ENCODE results near the gene LTBP2. TPM values are rescaled to one million over a fixed set of nuclear protein-coding genes. Genes with fewer than 3 reads are reported as not detected.

LTBP2 gene
- total and polyA plus RNA-seq, 2 experiments from 2014 or later = 73.5 to 456 TPM

GRCh38 chr14:74652541-74652940 lies 40.5 kb upstream of the LTBP2 start:
- Histone ChIP-seq H3K4me3 (no peak overlapping the region), H3K9me2 (ENCODE audit: insufficient read depth) (no peaks in the 10 kb centered on the region), H3K4me1 (ENCODE audit: insufficient read depth) (peaks cover 89% of the 10 kb centered on the region), H4K20me1 (ENCODE audit: insufficient read depth) (no peaks in the 10 kb centered on the region), H3K27me3 (replicated peaks; ENCODE audit: insufficient read depth) (no peaks in the 10 kb centered on the region), H3K27ac (no peak overlapping the region), H3K9ac (no peak overlapping the region), H2AFZ (no peak overlapping the region), H3K79me2 (ENCODE audit: insufficient read depth) (no peaks in the 10 kb centered on the region), H3K9me3 (ENCODE audit: low read depth) (no peaks in the 10 kb centered on the region), H3F3A (ENCODE audit: insufficient read depth) (peaks cover 50% of the 10 kb centered on the region), H3K4me2 (ENCODE audit: unreplicated experiment) (no peak overlapping the region), H3K36me3 (ENCODE audit: low read depth) (no peaks in the 10 kb centered on the region)
- DNase-seq = no peak
- no peak for TF ChIP-seq EZH2phosphoT487 (IDR thresholded peaks at IDR 0.05; ENCODE audit: insufficient read depth, low read depth)
- in situ Hi-C loops (cut with MboI) = no loop called here
- 88 to 90% methylated on average over 4 of the region's 4 CpGs for WGBS, 2 experiments (ENCODE audit: low coverage in 1 of 2, low lambda C conversion rate in 2 of 2, missing lambda C conversion rate in 2 of 2)

DNA sequence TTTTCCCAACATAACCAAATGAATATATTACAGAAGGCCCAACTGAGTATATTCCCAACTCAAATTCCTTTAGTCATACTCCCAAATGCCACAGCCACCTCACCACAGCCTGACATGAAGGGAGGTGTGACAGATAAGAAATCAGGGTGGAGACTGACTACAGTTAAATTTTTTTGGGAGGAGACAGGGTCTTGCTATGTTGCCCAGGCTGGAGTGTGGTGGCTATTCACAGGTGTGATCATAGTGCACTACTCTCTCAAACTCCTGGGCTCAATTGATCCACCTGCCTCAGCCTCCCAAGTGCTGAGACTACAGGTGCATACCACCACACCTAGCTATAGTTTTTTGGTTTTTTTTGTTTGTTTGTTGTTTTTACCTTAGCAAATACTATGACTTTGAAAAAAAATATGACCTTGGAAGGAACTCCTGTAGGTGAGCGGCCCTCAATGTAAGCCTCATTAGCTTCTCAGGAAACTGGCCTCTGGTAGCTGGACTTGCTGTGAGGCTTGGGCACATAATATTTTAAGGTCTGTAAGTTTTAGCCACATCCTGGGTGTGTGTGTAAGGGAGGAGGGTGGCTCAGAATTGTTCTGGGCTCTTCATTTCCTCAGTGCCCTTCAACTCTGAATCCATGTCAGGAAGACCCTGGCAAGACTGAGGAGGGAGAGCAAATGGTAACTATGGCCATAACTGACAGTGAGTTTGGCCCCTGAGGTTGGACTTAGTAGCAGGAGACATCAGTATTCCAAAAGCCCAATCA lies 39.1 kb upstream of the LTBP2 start:
- Histone ChIP-seq H3F3A (ENCODE audit: insufficient read depth) (peaks cover 36% of the 10 kb centered on the region), H3K4me2 (ENCODE audit: unreplicated experiment) (no peak overlapping the region), H3K36me3 (ENCODE audit: low read depth) (no peaks in the 10 kb centered on the region), H3K9ac (no peak overlapping the region), H3K79me2 (ENCODE audit: insufficient read depth) (no peaks in the 10 kb centered on the region), H3K4me1 (ENCODE audit: insufficient read depth) (peaks cover 75% of the 10 kb centered on the region), H3K4me3 (no peak overlapping the region), H2AFZ (no peak overlapping the region), H3K9me3 (ENCODE audit: low read depth) (no peaks in the 10 kb centered on the region), H3K27ac (no peak overlapping the region), H3K27me3 (replicated peaks; ENCODE audit: insufficient read depth) (no peaks in the 10 kb centered on the region), H3K9me2 (ENCODE audit: insufficient read depth) (no peaks in the 10 kb centered on the region), H4K20me1 (ENCODE audit: insufficient read depth) (no peaks in the 10 kb centered on the region)
- in situ Hi-C loops (cut with MboI) = no loop called here
- no peak for DNase-seq
- no peak for TF ChIP-seq EZH2phosphoT487 (IDR thresholded peaks at IDR 0.05; ENCODE audit: insufficient read depth, low read depth)
- TF ChIP-seq EZH2 (IDR thresholded peaks at IDR 0.05; ENCODE audit: insufficient read depth, poor library complexity, severe bottlenecking) = no peak
- WGBS, 2 experiments (ENCODE audit: low coverage in 1 of 2, low lambda C conversion rate in 2 of 2, missing lambda C conversion rate in 2 of 2) = 97 to 100% methylated on average over 1 of the region's 1 CpG

DNA sequence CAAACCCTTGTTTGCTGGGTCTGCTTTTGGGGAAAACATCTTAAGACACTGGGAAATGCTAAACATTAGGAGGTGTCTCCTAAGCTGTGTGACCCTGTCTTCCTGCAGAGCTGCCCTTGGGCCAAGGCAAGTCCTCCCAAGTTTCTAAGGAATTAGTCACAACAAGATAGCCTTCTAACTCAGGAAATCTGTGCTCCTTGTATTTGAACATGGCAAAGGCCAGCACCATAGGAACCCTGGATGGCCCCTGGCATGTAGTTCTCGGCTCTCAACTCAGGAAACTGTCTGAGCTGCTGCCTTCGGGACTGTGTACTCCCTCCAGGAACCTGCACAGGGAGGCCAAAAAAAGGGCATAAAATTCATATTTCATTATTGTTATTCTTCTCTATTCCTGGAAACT lies 37.6 kb upstream of the LTBP2 start:
- Histone ChIP-seq H3K4me3 (peak overlapping the region; percentile 2; the same call in 1 of the 2 replicates), H3K27ac (peak overlapping the region; percentile 1; the same call in 1 of the 2 replicates), H3K9ac (no peak overlapping the region), H3K4me2 (ENCODE audit: unreplicated experiment) (peak overlapping the region; percentile 38), H3K36me3 (ENCODE audit: low read depth) (no peaks in the 10 kb centered on the region), H3F3A (ENCODE audit: insufficient read depth) (peaks cover 21% of the 10 kb centered on the region), H4K20me1 (ENCODE audit: insufficient read depth) (no peaks in the 10 kb centered on the region), H3K9me3 (ENCODE audit: low read depth) (no peaks in the 10 kb centered on the region), H3K27me3 (replicated peaks; ENCODE audit: insufficient read depth) (no peaks in the 10 kb centered on the region), H3K4me1 (ENCODE audit: insufficient read depth) (peaks cover 61% of the 10 kb centered on the region), H3K79me2 (ENCODE audit: insufficient read depth) (no peaks in the 10 kb centered on the region), H2AFZ (no peak overlapping the region), H3K9me2 (ENCODE audit: insufficient read depth) (no peaks in the 10 kb centered on the region)
- in situ Hi-C loops (cut with MboI) = no loop called here
- WGBS, 2 experiments (ENCODE audit: low coverage in 1 of 2, low lambda C conversion rate in 2 of 2, missing lambda C conversion rate in 2 of 2) = 39 to 70% methylated on average over 2 of the region's 2 CpGs
- TF ChIP-seq EZH2phosphoT487 (IDR thresholded peaks at IDR 0.05; ENCODE audit: insufficient read depth, low read depth) (no peak), EZH2 (IDR thresholded peaks at IDR 0.05; ENCODE audit: insufficient read depth, poor library complexity, severe bottlenecking) (no peak)
- DNase-seq = peak; percentile 60

- Histone ChIP-seq H3K9me3 (ENCODE audit: low read depth) (no peaks in the 10 kb centered on the region), H3K9ac (no peak overlapping the region), H3K4me2 (ENCODE audit: unreplicated experiment) (peak overlapping the region; percentile 38), H2AFZ (no peak overlapping the region), H3K79me2 (ENCODE audit: insufficient read depth) (no peaks in the 10 kb centered on the region), H3K27me3 (replicated peaks; ENCODE audit: insufficient read depth) (no peaks in the 10 kb centered on the region), H4K20me1 (ENCODE audit: insufficient read depth) (no peaks in the 10 kb centered on the region), H3K4me3 (no peak overlapping the region), H3K4me1 (ENCODE audit: insufficient read depth) (peaks cover 61% of the 10 kb centered on the region), H3K9me2 (ENCODE audit: insufficient read depth) (no peaks in the 10 kb centered on the region), H3K36me3 (ENCODE audit: low read depth) (no peaks in the 10 kb centered on the region), H3F3A (ENCODE audit: insufficient read depth) (peaks cover 16% of the 10 kb centered on the region), H3K27ac (0 out of 2 replicates have a peak overlapping the region, but pooled peaks have one; percentile 1)
- no peak for TF ChIP-seq EZH2 (IDR thresholded peaks at IDR 0.05; ENCODE audit: insufficient read depth, poor library complexity, severe bottlenecking)
- no peak for TF ChIP-seq EZH2phosphoT487 (IDR thresholded peaks at IDR 0.05; ENCODE audit: insufficient read depth, low read depth)
- in situ Hi-C loops (cut with MboI) = no loop called here
- DNase-seq = no peak
- 35 to 49% methylated on average over 7 of the region's 7 CpGs for WGBS, 2 experiments (ENCODE audit: low coverage in 1 of 2, low lambda C conversion rate in 2 of 2, missing lambda C conversion rate in 2 of 2)
Observed at GRCh38 chr14:74649167-74649566, 37.1 kb upstream of the LTBP2 start.
